HCEC 1CT (cell line): ENCODE data around the gene AMPD1.
A peak's percentile ranks its signal among the peaks of the same experiment; 100 is the strongest.

Experiments used
- DNase-seq: peaks from one replicate; pipeline ENCODE4 v3.0.0-alpha.2; 2017

AMPD1 gene

GRCh38 chr1:114695430-114696058 lies at the start of gene AMPD1:
TSS of gene AMPD1 (minus strand) at chr1:114695546. CDS start at chr1:114695471, 75 bp downstream.
- DNase-seq, result peak; percentile 45

- DNase-seq, result no peak
Measured at GRCh38 chr1:114741963-114742746, 46.8 kb upstream of the AMPD1 start.

- DNase-seq, result no peak
Measured at GRCh38 chr1:114740331-114740730, 45.0 kb upstream of the AMPD1 start.

GRCh38 chr1:114737314-114737849 lies 42.0 kb upstream of the AMPD1 start:
- DNase-seq, result no peak

GRCh38 chr1:114735479-114735878 lies 40.1 kb upstream of the AMPD1 start:
- DNase-seq, result no peak

GRCh38 chr1:114729782-114730181 lies 34.4 kb upstream of the AMPD1 start:
- DNase-seq, result no peak

- DNase-seq, result no peak
Measured at GRCh38 chr1:114728553-114728952, 33.2 kb upstream of the AMPD1 start.

GRCh38 chr1:114725230-114725629 lies 29.9 kb upstream of the AMPD1 start:
- DNase-seq, result peak; percentile 25

GRCh38 chr1:114723915-114724314 lies 28.6 kb upstream of the AMPD1 start:
- no peak for DNase-seq

- DNase-seq, result no peak
Measured at GRCh38 chr1:114723457-114723856, 28.1 kb upstream of the AMPD1 start.

GRCh38 chr1:114720492-114720891 lies 25.1 kb upstream of the AMPD1 start:
- DNase-seq, result no peak

GRCh38 chr1:114719424-114719787 lies 24.1 kb upstream of the AMPD1 start:
- DNase-seq, result no peak

- peak; percentile 58 for DNase-seq
Measured at GRCh38 chr1:114718661-114719423, 23.5 kb upstream of the AMPD1 start.

- peak; percentile 87 for DNase-seq
Measured at GRCh38 chr1:114716304-114717170, 21.2 kb upstream of the AMPD1 start, which contains the start of gene NRAS. TSS of gene NRAS (minus strand) at chr1:114716771. CDS start at chr1:114716160, 611 bp downstream.

- peak; percentile 18 for DNase-seq
Measured at GRCh38 chr1:114715952-114716303, 20.6 kb upstream of the AMPD1 start.

GRCh38 chr1:114712977-114713376 lies 17.6 kb upstream of the AMPD1 start:
- no peak for DNase-seq

GRCh38 chr1:114710360-114710759 lies 15.0 kb upstream of the AMPD1 start:
- no peak for DNase-seq

- DNase-seq, result no peak
Measured at GRCh38 chr1:114707604-114708003, 12.3 kb upstream of the AMPD1 start.

- DNase-seq, result no peak
Measured at GRCh38 chr1:114703242-114703641, 7.9 kb upstream of the AMPD1 start.

- DNase-seq, result no peak
Measured at GRCh38 chr1:114702737-114703136, 7.4 kb upstream of the AMPD1 start.

GRCh38 chr1:114701931-114702330 lies 6.6 kb upstream of the AMPD1 start:
- no peak for DNase-seq

- DNase-seq, result no peak
Measured at GRCh38 chr1:114700036-114700600, 4.8 kb upstream of the AMPD1 start.
